ENCODE results near the gene ZNF121.

ZNF121 gene

DNA sequence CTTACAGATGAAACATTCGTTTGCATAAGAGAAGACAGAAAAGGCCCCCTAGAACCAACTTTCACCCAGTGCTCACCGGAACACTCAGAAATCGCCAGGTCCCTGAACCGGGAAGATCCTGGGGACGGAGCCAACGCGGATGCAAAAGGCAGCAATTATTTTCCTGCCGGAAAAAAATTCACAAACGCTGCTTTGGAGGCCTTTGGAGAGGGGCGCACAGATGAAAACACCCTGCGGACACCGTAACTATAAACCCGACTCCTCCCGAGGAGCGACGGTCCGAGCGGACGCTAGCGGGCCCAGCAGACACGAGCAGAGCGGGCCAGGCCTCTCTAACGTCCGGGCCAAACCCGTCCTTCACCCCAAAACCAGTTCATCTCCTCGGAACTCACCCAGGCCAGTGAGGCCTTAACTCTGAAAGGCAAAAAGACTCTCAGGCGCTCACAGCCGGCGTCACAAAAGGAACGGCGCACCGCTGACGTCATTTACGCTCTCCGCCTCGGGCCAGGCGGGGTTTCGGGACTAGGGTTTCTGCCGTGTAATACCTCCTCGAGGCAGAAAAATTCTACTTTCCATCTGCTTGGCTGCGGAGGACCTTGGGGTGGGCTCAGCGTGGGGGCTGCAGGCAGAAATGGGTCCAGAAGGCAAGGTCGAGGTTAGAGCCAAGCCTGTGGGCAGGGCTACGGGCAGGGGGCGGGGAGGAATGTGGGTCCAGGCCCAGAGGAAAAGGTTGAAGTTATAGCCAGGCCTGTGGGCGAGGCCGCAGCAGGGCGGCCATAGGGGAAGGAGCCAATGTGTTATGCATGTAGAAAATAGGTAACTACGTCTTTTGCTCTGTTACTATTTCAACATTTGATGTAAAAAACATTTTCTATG is 45.9 kb downstream of the ZNF121 start, which contains the start of gene ZNF426:
TSS of gene ZNF426 (minus strand) at position 463 of the 876 bp plus-strand sequence. CDS start 2,413 bp downstream, outside the sequence.
- DNase-seq (ENCODE audit: low read depth in 1 of 2, low spot score in 1 of 2) = peak; percentile 66 to 67

DNA sequence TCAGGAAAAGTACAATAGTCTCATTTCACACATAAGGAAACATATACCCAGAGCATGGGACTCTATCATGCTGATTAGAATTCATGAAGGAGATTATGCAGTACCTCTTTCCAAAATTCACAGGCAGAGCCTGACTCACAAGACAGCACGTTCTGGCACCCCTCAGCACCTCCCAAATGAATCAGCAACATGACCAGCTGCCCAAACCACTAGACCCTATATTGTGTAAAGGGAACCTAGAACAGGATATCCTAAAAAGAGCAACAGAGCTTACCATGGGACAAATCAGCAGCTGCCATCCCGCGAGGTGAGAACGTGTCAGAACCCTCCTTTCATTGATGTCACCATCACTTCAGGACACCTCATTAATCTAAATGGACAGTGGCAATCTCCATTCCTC is 48.4 kb downstream of the ZNF121 start:
- DNase-seq (ENCODE audit: low read depth in 1 of 2, low spot score in 1 of 2) = no peak

GRCh38 chr19:9531933-9532332 is 52.4 kb downstream of the ZNF121 start:
- DNase-seq (ENCODE audit: low read depth in 1 of 2, low spot score in 1 of 2) = no peak

DNA sequence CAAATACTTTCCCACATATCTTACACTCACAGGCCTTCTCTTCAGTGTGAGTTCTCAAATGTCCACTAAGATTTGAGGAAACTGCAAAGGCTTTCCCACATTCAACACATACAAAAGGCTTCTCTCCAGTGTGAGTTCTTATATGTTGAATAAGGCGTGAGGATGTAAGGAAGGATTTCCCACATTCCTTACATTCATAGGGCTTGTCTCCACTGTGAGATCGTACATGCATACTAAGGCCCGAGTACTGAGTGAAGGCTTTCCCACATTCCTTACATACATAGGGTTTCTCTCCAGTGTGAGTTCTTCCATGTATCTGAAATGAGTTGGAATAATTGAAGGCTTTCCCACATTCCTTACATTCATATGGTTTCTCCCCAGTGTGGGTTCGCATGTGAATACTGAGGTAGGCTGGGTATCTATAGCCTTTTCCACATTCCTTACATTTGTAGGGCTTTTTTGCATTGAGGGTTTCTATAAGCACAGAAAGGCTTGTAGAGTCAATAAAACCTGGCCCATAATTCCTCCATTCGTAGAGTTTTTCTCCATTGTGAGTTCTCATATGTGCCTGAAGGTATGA is 55.5 kb downstream of the ZNF121 start:
- no peak for DNase-seq (ENCODE audit: low read depth in 1 of 2, low spot score in 1 of 2)

DNA sequence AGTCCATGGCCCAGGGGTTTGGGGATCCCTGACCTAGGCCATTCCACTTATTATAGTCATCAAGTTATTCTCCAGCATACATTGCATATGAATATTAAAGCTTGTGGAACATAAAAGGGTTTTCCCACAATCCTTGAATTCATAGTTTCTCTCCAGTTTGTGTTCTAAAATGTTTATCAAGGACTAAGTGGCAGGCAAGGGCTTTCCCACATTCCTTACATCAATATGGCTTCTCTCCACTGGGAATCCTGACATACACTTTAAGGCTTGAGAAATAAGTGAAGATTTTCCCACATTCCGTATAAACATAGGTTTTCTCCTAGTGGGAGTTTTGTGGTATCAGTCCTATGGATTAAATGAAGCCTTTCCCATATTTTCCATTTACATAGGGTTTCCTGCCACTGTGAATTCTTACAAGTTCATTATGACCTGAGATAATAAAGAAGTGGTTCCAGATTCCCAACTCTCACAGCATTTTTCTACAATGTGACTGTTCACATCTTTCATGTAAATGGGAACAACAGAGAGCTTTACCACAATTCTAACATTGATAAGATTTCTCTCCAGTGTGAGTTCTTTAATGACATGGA is 60.3 kb downstream of the ZNF121 start:
- no peak for DNase-seq (ENCODE audit: low read depth in 1 of 2, low spot score in 1 of 2)

Data from activated T-helper 1 cell treated with anti-CD3 and anti-CD28 coated beads, Interleukin-2, amount 50 U/mL, for 16 hours (primary cell).